Tibial nerve (tissue), 4 donors: ENCODE data around the gene SNRNP35. TPM values are rescaled to one million over a fixed set of nuclear protein-coding genes. Genes with fewer than 3 reads are reported as not detected.
"Not testable (repeated sequence)": the region's sequence is repeated elsewhere in the genome, so short reads cannot be mapped to it uniquely, and the experiment has no call there.

Experiments used
- DNase-seq, 2 donors: peaks; one replicate each; pipeline ENCODE4 v3.0.0-alpha.2; 2019; ENCODE audit warnings: low spot score in 2 of 2
- H3K27ac ChIP-seq, 4 donors: fragments of 200-600 bp; sonication (generic) in 3 of 4; one replicate each; pipeline ENCODE4 v1.5.1; 2017 to 2019; ENCODE audit warnings: mild to moderate bottlenecking in 1 of 4
- H3K27me3 ChIP-seq, 2 donors: fragments of 200-600 bp; sonication (generic) in 1 of 2; one replicate each; pipeline versions ENCODE4 v1.5.1 to v1.6.0; 2017 to 2019
- H3K36me3 ChIP-seq, 3 donors: fragments of 200-600 bp; sonication (generic); one replicate each; pipeline ENCODE4 v1.5.1; 2018 to 2019
- H3K4me1 ChIP-seq, 4 donors: fragments of 200-600 bp; sonication (generic) in 3 of 4; one replicate each; pipeline ENCODE4 v1.5.1; 2017 to 2019
- H3K4me3 ChIP-seq, 4 donors: fragments of 200-600 bp; sonication (generic) in 3 of 4; one replicate each; pipeline ENCODE4 v1.5.1; 2017 to 2019; ENCODE audit warnings: mild to moderate bottlenecking in 1 of 4, moderate library complexity in 1 of 4
- H3K9me3 ChIP-seq, 4 donors: fragments of 200-600 bp; sonication (generic) in 3 of 4; one replicate each; pipeline ENCODE4 v1.5.1; 2017 to 2019
- CTCF ChIP-seq, 5 experiments: fragments of 200-600 bp in 3 of 5; fragments of 450-650 bp in 2 of 5; sonication (generic) in 3 of 5; IDR thresholded peaks; one replicate each; pipeline ENCODE4 v1.5.1; 2016 to 2019; ENCODE audit warnings: antibody characterized with exemption in 5 of 5, mild to moderate bottlenecking in 3 of 5, moderate library complexity in 2 of 5
- EP300 ChIP-seq, 2 donors: sonication (generic); formaldehyde crosslinking; IDR thresholded peaks; one replicate each; pipeline ENCODE4 v1.6.1; 2017; ENCODE audit warnings: antibody characterized with exemption in 2 of 2, mild to moderate bottlenecking in 1 of 2
- POLR2A ChIP-seq, 2 donors: fragments of 450-650 bp; IDR thresholded peaks; one replicate each; pipeline ENCODE4 v1.6.1; 2017; ENCODE audit warnings: antibody characterized with exemption in 2 of 2, mild to moderate bottlenecking in 2 of 2, moderate library complexity in 2 of 2
- WGBS, 2 donors: methylation state at CpG; one replicate each; pipeline ENCODE4 v1.1.5; 2018; 5-methylcytosine and 5-hydroxymethylcytosine counted together
- total RNA-seq, 4 donors: library from RNA; depleted of rRNA; stranded (reverse); fragments of >200 nt; gene quantifications; one replicate each; pipeline ENCODE4 v1.1.0, GENCODE V29; 2016

SNRNP35 gene
- 10 to 100 TPM in 3 of 4 donors, 1 to 10 TPM in 1; 8.1 to 31.8 (median 20.8) TPM for total RNA-seq

GRCh38 chr12:123457980-123458779 lies at the start of gene SNRNP35:
SNRNP35 (plus strand) TSS chr12:123458139; CDS start chr12:123465541, 7,402 bp downstream.
- peaks cover 0 to 19% (median 5%) of the 10 kb centered on the region in 4 donors for H3K4me1 ChIP-seq
- peak in 1 of 2 donors; percentile 43 for TF ChIP-seq POLR2A (IDR thresholded peaks at IDR 0.05)
- TF ChIP-seq CTCF (IDR thresholded peaks at IDR 0.05), result peak in 1 of 5 experiments; percentile 30
- TF ChIP-seq EP300 (IDR thresholded peaks at IDR 0.05), result peak in 1 of 2 donors; percentile 79
- peak within 1 kb of the TSS; percentile 90 to 99 (median 99) for H3K27ac ChIP-seq
- no peaks in the 10 kb centered on the region for H3K27me3 ChIP-seq
- H3K4me3 ChIP-seq, result peak within 1 kb of the TSS; percentile 65 to 94 (median 86)
- peaks cover 0 to 11% (median 0%) of the 10 kb centered on the region in 3 donors for H3K36me3 ChIP-seq
- H3K9me3 ChIP-seq, result no peaks in the 10 kb centered on the region
- DNase-seq, result peak; percentile 61 to 72
- WGBS, 2 donors, result 0 to 1% methylated on average over 42 to 48 of the region's 48 CpGs

GRCh38 chr12:123408619-123409018 lies 49.3 kb upstream of the SNRNP35 start:
- H3K4me3 ChIP-seq, H3K27ac ChIP-seq, H3K9me3 ChIP-seq, DNase-seq, H3K4me1 ChIP-seq, H3K27me3 ChIP-seq: not testable (repeated sequence)
- WGBS, 2 donors, result 95 to 96% methylated on average over 5 to 6 of the region's 7 CpGs
- H3K36me3 ChIP-seq, result peaks cover 6 to 73% (median 27%) of the 10 kb centered on the region in 3 donors

GRCh38 chr12:123409284-123410040 lies 48.5 kb upstream of the SNRNP35 start:
- H3K27ac ChIP-seq, H3K9me3 ChIP-seq, H3K4me1 ChIP-seq, H3K27me3 ChIP-seq, DNase-seq, H3K4me3 ChIP-seq: not testable (repeated sequence)
- WGBS, 2 donors, result 81 to 87% methylated on average over 11 of the region's 11 CpGs
- peaks cover 2 to 71% (median 21%) of the 10 kb centered on the region in 3 donors for H3K36me3 ChIP-seq

GRCh38 chr12:123410041-123410412 lies 47.9 kb upstream of the SNRNP35 start:
- Histone ChIP-seq H3K9me3 (no peaks in the 10 kb centered on the region), H3K4me3 (no peak overlapping the region), H3K36me3 (peaks cover 1 to 71% (median 15%) of the 10 kb centered on the region in 3 donors), H3K27me3 (no peaks in the 10 kb centered on the region), H3K27ac (no peak overlapping the region), H3K4me1 (no peaks in the 10 kb centered on the region)
- 88 to 93% methylated on average over 5 of the region's 5 CpGs for WGBS, 2 donors
- no peak for TF ChIP-seq POLR2A (IDR thresholded peaks at IDR 0.05)
- TF ChIP-seq CTCF (IDR thresholded peaks at IDR 0.05), result no peak
- TF ChIP-seq EP300 (IDR thresholded peaks at IDR 0.05), result no peak
- DNase-seq, result no peak

GRCh38 chr12:123421314-123421713 lies 36.6 kb upstream of the SNRNP35 start:
- TF ChIP-seq CTCF (IDR thresholded peaks at IDR 0.05) (no peak), POLR2A (IDR thresholded peaks at IDR 0.05) (no peak), EP300 (IDR thresholded peaks at IDR 0.05) (no peak)
- Histone ChIP-seq H3K27me3 (no peaks in the 10 kb centered on the region), H3K36me3 (peaks cover 0 to 68% (median 6%) of the 10 kb centered on the region in 3 donors), H3K27ac (no peak overlapping the region), H3K4me1 (no peaks in the 10 kb centered on the region), H3K4me3 (no peak overlapping the region), H3K9me3 (no peaks in the 10 kb centered on the region)
- no peak for DNase-seq
- WGBS, 2 donors, result 94 to 98% methylated on average over 2 of the region's 2 CpGs
